ENCODE measurements around the gene TSPAN6. TPM values are rescaled to one million over a fixed set of nuclear protein-coding genes. Genes with fewer than 3 reads are reported as not detected.
A peak's percentile ranks its signal among the peaks of the same experiment; 100 is the strongest.

TSPAN6 gene
- total RNA-seq, 6 experiments from 2014 or later = 14.5 to 20.7 (median 18.3) TPM

DNA sequence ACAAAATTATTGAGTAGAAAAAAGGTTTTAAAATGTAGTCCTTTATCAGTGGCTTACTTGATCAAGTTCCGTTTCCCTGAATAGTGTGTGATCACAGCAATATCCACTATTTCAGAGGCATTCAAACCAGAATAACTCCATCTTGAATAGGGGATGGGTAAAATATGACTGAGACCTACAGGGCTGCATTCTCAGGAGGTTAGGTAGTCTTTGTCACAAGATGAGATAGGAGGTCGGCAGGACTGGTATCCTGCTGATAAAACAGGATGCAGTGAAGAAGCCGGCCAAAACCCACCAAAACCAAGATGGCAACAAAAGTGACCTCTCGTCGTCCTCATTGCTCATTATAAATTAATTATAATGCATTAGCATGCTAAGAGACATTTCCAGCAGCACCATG, 24.7 kb downstream of the TSPAN6 start:
- Mint-ChIP-seq H3K27ac (no peak overlapping the region), H3K9me3 (no peaks in the 10 kb centered on the region), H3K36me3 (ENCODE audit: low read depth) (no peaks in the 10 kb centered on the region), H3K27me3 (ENCODE audit: insufficient read depth) (0 out of 2 replicates have a peak, but pooled peaks cover 6% of the 10 kb centered on the region), H3K4me1 (ENCODE audit: low read depth) (peaks cover 9% of the 10 kb centered on the region), H3K4me3 (no peak overlapping the region; the same call in 1 of the 2 replicates)
- TF ChIP-seq CTCF (IDR thresholded peaks at IDR 0.05) = no peak
- no peak for DNase-seq

DNA sequence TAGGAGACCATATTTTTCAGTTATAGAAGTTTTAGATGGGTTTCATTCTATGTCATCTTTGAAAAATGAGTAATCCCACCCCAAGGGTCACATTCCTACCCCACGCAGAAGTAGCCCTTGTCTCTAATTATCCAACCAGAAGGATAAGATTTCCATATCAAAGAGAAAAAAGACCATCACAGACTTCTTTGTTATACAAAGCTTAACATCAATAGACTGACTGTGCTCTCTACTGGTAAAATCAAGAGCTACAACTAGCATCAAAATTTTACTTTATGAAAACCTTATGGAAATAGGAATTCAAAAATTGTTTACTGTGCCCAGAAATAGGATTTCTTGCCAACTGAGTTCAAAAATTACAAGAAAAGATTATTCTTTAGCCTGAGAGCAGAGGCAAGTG, 27.0 kb downstream of the TSPAN6 start:
- H3K4me3 Mint-ChIP-seq = no peak overlapping the region
- no peaks in the 10 kb centered on the region for H3K9me3 Mint-ChIP-seq
- no peaks in the 10 kb centered on the region for H3K36me3 Mint-ChIP-seq (ENCODE audit: low read depth)
- H3K27me3 Mint-ChIP-seq (ENCODE audit: insufficient read depth) = peaks cover 9% of the 10 kb centered on the region
- DNase-seq = no peak
- no peaks in the 10 kb centered on the region for H3K4me1 Mint-ChIP-seq (ENCODE audit: low read depth)
- peak; percentile 26; the same call in 1 of the 2 replicates for TF ChIP-seq CTCF (IDR thresholded peaks at IDR 0.05)
- H3K27ac Mint-ChIP-seq = no peak overlapping the region

DNA sequence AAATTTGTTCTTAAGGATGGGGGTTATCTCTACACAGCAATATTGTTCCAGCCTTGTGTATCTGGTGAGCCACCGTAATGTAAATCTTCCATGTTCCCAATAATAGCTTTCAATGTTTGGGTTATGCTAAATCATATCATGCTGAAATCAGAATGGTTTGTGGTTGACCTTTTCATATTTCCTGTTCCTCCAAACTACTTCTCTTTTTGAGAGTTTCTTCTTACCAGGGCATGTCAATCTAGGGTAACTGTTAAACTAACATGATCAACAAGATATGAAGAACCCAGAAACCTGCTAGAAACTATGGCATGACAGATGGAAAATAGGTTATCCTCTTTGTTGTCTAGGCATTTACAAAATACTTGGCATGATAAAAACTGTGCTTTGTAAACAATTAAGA, 29.9 kb downstream of the TSPAN6 start:
- H3K36me3 Mint-ChIP-seq (ENCODE audit: low read depth) = no peaks in the 10 kb centered on the region
- H3K9me3 Mint-ChIP-seq = no peaks in the 10 kb centered on the region
- no peak overlapping the region for H3K4me3 Mint-ChIP-seq
- H3K4me1 Mint-ChIP-seq (ENCODE audit: low read depth) = no peaks in the 10 kb centered on the region
- H3K27ac Mint-ChIP-seq = no peak overlapping the region
- H3K27me3 Mint-ChIP-seq (ENCODE audit: insufficient read depth) = peaks cover 6% of the 10 kb centered on the region
- TF ChIP-seq CTCF (IDR thresholded peaks at IDR 0.05) = no peak
- no peak for DNase-seq

DNA sequence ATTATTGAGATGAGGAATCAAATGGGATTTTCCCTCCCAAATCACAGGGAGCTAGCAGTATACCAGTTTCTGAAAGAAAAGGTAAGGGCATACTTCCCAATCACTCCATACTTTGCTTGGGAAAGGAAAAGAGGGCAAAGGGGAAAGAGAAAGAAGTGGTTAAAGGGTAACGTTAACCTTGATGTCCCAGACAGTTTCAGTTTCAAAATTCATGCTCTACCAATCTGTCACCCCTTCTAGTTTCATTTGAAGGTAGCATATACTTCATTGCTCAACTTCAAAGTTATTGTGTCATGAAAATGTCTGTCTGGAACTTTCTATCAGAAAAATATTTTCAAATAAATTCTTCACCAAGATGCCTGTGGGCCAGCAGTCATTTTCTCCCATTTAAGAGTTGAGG, 35.8 kb downstream of the TSPAN6 start:
- Mint-ChIP-seq H3K27ac (no peak overlapping the region), H3K4me3 (no peak overlapping the region), H3K36me3 (ENCODE audit: low read depth) (no peaks in the 10 kb centered on the region), H3K9me3 (no peaks in the 10 kb centered on the region), H3K4me1 (ENCODE audit: low read depth) (no peaks in the 10 kb centered on the region), H3K27me3 (ENCODE audit: insufficient read depth) (no peaks in the 10 kb centered on the region; the same call in none of the 2 replicates)
- no peak for DNase-seq
- TF ChIP-seq CTCF (IDR thresholded peaks at IDR 0.05) = no peak

GRCh38 chrX:100600340-100600739, 36.3 kb downstream of the TSPAN6 start:
- Mint-ChIP-seq H3K9me3 (no peaks in the 10 kb centered on the region), H3K4me1 (ENCODE audit: low read depth) (no peaks in the 10 kb centered on the region), H3K4me3 (no peak overlapping the region), H3K27me3 (ENCODE audit: insufficient read depth) (no peaks in the 10 kb centered on the region; the same call in none of the 2 replicates), H3K27ac (no peak overlapping the region), H3K36me3 (ENCODE audit: low read depth) (no peaks in the 10 kb centered on the region)
- no peak for TF ChIP-seq CTCF (IDR thresholded peaks at IDR 0.05)
- DNase-seq = no peak

DNA sequence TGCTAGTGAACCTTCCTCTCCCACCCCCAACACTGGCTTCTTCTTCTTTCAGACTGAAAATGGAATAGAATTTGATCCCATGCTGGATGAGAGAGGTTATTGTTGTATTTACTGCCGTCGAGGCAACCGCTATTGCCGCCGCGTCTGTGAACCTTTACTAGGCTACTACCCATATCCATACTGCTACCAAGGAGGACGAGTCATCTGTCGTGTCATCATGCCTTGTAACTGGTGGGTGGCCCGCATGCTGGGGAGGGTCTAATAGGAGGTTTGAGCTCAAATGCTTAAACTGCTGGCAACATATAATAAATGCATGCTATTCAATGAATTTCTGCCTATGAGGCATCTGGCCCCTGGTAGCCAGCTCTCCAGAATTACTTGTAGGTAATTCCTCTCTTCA, 37.1 kb downstream of the TSPAN6 start:
- Mint-ChIP-seq H3K4me3 (no peak overlapping the region), H3K4me1 (ENCODE audit: low read depth) (no peaks in the 10 kb centered on the region), H3K27me3 (ENCODE audit: insufficient read depth) (no peaks in the 10 kb centered on the region; the same call in 1 of the 2 replicates), H3K36me3 (ENCODE audit: low read depth) (no peaks in the 10 kb centered on the region), H3K9me3 (no peaks in the 10 kb centered on the region), H3K27ac (no peak overlapping the region)
- TF ChIP-seq CTCF (IDR thresholded peaks at IDR 0.05) = no peak
- DNase-seq = no peak

Measured in HFFc6 (cell line).